Fibroblast of skin of back (primary cell): ENCODE measurements around the gene SPIRE1.
"Not testable (repeated sequence)": the region's sequence is repeated elsewhere in the genome, so short reads cannot be mapped to it uniquely, and the experiment has no call there.

Source experiments
- DNase-seq: peaks from one replicate; pipeline ENCODE4 v3.0.0-alpha.2; 2013

SPIRE1 gene

DNA sequence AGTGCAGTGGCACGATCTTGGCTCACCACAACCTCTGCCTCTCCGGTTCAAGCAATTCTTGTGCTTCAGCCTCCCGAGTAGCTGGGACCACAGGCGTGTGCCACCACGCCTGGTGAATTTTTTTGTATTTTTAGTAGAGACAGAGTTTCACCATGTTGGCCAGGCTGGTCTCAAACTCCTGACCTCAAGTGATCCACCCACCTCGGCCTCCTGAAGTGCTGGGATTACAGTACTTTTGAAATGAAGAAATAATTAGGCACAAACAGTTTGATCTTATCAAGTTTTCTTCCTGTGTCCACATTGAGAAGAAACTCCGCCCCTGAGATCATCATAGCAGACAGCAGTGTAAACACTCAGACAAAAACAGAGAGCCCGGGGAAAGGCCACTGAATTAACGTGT lies 247.2 kb downstream of the SPIRE1 start:
- DNase-seq: not testable (repeated sequence)

DNA sequence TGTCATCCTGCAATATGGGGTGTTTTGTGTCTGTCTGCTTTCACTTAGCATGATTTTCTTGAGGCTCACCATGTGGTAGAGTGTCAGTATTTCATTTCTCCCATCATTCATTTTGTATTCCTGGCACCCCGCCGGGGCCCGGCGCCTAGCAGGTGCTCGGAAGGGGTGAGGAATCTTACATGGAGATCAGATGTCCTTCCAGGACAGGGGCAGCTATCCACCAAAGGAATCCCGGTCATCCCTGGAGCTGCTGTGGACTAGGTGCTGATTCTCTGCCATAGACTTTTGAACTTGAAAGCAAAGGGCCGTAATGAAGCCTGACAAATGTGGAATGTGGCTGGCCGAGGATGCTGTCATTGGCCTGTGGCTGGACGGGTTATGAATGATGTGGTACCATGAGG lies 247.8 kb downstream of the SPIRE1 start:
- no peak for DNase-seq

DNA sequence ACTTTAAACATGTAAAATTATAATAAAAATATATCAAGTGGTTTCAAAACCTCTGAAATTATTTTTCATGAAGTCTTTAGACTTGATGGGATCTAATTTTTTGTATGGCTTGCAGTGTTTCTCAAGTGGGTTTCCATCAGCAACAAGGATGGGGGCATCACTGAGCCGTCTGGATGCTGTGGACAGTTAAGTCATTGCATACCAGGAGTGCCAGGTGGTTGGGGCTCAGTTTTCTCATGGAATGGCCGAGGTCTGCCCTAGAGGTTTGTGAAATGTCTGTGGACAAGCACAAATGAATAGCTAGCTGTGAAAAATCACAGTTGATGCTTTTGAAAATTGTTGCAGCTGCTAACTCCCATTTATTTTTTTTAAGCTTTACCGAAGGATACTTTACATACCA lies 248.4 kb downstream of the SPIRE1 start:
- DNase-seq: peak; percentile 57

DNA sequence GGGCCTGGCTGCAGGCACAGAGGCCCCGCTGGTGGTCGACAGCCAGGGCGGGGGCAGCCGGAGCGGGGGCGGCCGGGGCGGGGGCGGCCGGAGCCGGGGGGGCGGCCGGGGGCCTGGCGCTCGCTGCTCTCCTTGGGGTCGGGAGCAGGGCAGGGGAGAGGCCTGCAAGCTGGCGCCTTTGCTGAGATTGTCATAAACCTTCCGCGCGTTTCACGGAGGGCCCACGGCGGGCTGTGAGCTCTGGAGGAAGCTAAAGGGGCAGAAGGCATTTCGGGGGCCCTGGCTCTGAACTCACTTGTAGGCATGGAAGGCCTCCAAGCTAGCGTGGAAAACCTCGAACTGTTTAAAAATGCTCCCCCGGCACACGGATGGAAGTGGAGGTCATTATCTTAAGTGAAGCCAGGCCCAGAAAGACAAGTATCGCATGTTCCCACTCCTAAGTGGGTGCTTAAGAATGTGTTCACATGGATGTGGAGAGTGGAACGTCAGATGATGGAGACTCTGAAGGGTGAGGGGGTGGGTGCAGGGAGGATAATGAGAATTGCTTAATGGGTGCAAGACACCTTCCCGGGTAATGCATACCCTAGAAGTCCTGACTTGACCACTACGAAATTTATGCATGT lies 249.5 kb downstream of the SPIRE1 start:
- no peak for DNase-seq

DNA sequence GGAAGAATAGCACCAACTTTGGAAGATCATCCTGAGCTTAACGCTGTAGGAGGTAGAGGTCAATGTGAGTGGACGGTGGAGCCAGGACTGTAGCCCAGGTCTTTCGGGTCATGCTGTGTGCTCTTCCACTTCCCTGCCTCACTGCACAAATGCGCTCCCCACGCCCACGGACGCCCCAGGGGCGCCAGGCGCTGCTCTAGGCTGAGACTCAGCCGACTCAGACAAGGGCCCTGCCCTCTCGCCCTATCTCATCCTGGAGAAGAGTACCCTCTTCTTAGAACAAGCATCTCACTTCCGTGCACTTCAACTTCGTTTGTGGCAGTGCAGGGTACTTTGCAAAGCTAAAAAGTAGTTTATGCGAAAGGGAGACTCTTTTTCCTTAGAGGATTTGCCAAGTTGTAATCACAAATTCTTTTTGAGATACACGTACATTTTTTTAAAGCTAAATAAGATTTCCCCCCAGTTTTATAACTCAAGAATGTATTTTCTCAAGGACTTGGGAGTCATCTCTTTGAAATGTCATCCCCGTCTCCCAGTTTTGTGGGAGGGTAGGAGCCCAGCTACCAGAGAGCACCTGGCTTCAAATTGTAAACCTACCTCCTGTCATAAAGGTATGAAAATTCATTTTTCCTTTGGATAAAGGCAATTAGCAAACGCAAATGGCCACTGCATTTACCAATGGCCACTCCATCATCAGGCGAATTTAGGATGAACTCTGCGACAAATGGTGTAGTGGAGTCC lies 251.4 kb downstream of the SPIRE1 start:
- peak; percentile 52 for DNase-seq

DNA sequence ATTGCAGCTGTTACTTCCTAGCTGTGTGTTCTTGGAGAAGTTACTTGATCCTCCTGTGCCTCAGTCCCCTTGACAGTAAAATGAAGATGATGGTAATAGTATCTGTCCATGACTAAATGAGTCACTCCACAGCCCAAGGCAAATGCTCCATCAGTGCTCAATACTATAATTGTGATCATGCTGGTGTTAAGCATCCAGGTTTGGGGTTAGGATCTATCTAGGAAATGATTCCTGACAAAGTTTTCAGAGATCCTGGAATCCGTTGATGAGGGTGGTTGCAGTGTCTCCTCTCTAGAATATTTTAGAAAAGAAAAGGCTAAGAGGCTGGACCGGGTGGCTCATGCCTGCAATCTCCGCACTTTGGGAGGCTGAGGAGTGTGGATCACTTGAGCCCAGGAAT lies 252.8 kb downstream of the SPIRE1 start:
- no peak for DNase-seq

DNA sequence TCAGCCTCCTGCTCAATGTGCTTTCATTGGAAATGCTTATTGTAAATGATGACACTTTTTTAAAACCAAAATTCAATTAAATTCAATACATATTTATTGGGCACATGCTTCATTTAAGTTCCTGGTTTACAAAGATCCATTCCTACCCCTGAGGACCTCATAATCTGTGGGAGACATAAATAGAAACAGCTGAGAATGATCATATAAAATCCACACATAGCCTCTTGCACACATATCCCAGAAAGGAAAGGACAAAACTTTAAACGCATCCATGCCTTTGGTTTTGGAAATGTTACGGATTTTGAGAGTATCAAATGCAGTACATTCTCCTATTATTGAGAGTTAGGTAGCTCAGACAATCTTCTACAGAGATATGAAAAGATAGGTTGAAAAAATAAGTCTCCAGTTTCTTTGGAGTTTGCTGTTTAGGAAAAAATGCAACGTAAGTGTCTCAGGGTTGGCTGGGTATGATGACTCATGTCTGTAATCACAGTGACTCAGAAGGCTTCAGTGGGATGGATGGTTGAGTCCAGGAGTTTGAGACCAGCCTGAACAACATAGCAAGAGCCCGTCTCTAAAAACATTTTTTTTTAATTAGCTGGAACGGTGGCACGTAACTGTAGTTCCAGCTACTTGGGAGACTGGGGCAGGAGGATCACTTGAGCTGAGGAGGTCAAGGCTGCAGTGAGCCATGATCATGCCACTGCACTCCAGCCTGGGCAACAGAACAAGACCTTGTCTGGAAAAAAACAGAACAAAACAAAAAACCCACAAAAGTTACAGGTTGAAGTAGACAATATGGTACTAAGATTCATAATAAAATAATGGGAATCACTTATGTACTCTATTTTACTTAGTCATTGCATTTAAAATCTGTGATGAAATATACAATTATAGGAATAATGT lies 254.1 kb downstream of the SPIRE1 start:
- peak; percentile 95 for DNase-seq

DNA sequence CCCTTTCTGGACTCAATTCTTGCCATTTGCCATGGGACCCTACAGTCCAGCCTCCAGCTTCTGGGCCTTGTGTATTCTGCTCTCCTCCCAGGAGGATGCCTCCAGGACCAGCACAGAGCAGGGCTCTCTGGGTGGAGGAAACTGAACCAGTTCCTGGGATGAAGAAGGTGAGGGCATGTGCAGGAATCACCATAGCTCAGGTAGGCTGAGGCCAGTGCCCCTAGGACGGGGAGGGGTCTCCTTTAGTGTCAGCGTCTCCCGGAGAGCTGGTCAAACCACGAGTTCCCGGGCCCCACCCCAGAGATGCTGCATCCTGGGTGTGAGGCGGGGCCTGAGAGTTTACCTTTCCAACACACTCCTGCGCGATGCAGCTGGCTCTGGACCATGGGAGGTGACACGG lies 256.0 kb downstream of the SPIRE1 start:
- DNase-seq: no peak

DNA sequence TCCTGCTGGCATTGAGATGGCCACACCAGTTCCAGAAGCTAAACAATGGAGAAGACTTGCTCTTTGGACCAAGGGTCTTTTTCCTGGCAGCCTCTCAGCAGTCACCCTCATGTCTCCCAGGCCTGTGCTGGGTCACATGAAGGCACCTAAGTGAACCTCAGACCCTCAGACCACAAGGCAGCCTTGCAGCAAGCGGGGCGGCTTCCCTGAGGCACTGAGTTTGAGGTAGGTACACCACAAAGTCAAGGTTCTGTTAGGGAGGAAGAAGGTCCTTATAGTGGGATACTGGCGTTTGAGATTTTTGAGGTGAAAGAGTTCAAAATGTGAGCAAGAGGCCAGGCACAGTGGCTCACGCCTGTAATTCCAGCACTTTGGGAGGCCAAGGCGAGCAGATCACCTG lies 258.7 kb downstream of the SPIRE1 start:
- no peak for DNase-seq

DNA sequence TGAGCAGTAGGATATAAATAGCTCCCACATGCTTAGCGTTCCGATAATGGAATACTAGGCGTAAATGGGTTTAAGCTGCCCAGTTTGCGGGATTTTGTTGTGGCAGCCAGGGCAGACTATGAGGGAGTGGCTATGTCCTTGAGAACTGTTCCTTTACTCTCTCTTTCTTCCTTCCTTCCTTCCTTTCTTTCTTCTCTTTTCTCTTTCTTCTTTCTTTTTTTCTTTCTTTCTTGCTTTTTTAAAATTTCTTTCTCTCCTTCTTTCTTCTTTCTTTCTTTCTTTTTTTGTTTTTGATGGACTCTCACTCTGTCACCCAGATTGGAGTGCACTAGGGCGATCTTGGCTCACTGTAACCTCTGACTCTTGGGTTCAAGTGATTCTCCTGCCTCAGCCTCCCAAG lies 259.3 kb downstream of the SPIRE1 start:
- DNase-seq: no peak

DNA sequence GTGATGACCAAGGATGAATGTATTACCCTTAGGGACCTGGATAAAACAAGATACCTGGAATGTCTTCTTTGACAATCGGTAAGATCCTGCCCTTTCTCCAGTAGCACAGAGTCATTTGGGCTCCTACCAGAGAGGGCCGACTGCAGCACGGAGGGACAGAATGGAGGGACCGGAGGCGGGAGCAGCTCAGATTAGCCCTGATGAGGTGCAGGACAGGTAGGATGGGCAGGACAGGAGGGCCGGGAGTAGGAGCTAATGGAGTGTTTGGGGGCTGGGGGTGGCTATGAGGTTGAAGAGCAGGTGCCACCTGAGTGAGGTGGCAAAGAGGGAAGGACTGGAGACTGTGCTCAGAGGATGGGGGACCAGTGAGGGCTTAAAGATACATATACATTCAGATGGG lies 260.1 kb downstream of the SPIRE1 start:
- DNase-seq: no peak

DNA sequence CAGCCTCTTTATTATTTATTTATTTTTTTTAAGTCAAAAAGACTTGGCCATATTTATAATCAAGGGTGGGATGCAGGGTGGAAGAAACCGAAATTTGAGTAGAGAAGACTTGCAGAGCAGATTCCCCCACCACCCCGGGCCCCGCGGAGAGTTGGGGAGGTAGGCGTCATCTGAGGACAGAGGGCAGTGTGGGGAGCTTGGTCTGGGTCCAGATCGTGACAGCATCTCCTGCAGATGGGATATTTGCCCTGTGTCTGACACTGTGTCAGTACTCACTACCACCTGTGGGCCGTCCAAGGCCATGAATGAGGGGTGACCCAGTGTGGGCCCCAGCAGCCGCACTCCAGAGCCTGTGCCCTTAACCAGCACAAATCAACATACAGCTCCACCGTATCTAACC lies 260.7 kb downstream of the SPIRE1 start:
- DNase-seq: no peak
